22Rv1 (cell line): ENCODE results near the gene BMPER.

Source experiments
- H3K27ac ChIP-seq: fragments of 450-650 bp; 2 replicates; pipeline ENCODE4 v1.5.1; 2017
- CTCF ChIP-seq: fragments of 450-650 bp; IDR thresholded peaks from 2 replicates; pipeline ENCODE4 v1.5.1; 2017; ENCODE audit warnings: mild to moderate bottlenecking
- ZFX ChIP-seq: fragments of 450-650 bp; IDR thresholded peaks from 2 replicates; pipeline ENCODE4 v1.6.1; 2017; ENCODE audit warnings: antibody characterized with exemption, borderline replicate concordance

The BMPER gene

GRCh38 chr7:34038816-34039470 is 133.6 kb downstream of the BMPER start:
- TF ChIP-seq CTCF = no peak
- TF ChIP-seq ZFX = no peak
- H3K27ac ChIP-seq = no peak overlapping the region

- TF ChIP-seq ZFX (no peak), CTCF (no peak)
- H3K27ac ChIP-seq = no peak overlapping the region
These were observed 136.4 kb downstream of the BMPER start for GRCh38 chr7:34041707-34042106.

GRCh38 chr7:34042406-34042805 is 137.1 kb downstream of the BMPER start:
- TF ChIP-seq ZFX (no peak), CTCF (no peak)
- no peak overlapping the region for H3K27ac ChIP-seq

- TF ChIP-seq CTCF (no peak), ZFX (no peak)
- H3K27ac ChIP-seq = no peak overlapping the region
These were observed 138.3 kb downstream of the BMPER start for GRCh38 chr7:34043461-34044305.

GRCh38 chr7:34044306-34044643 is 138.9 kb downstream of the BMPER start:
- H3K27ac ChIP-seq = no peak overlapping the region
- TF ChIP-seq ZFX (no peak), CTCF (no peak)

GRCh38 chr7:34044734-34045353 is 139.5 kb downstream of the BMPER start:
- no peak overlapping the region for H3K27ac ChIP-seq
- TF ChIP-seq CTCF (no peak), ZFX (no peak)

GRCh38 chr7:34048445-34048844 is 143.1 kb downstream of the BMPER start:
- H3K27ac ChIP-seq = no peak overlapping the region
- no peak for TF ChIP-seq ZFX
- TF ChIP-seq CTCF = no peak
